Skin epidermis (tissue), 12 donors: ENCODE data around the gene DSG4.

Experiments
- H3K27ac ChIP-seq, 21 experiments: fragments of 200-600 bp; sonication (generic) in 11 of 21; one replicate each; pipeline ENCODE4 v1.5.0; 2020; ENCODE audit warnings: mild to moderate bottlenecking in 3 of 21, inconsistent platforms in 2 of 21, moderate library complexity in 2 of 21
- H3K4me3 ChIP-seq, 7 experiments: fragments of 200-600 bp; sonication (generic) in 2 of 7; one replicate each; pipeline ENCODE4 v1.5.0; 2020; ENCODE audit warnings: inconsistent platforms in 2 of 7, mild to moderate bottlenecking in 2 of 7, moderate library complexity in 1 of 7

Gene DSG4

DNA sequence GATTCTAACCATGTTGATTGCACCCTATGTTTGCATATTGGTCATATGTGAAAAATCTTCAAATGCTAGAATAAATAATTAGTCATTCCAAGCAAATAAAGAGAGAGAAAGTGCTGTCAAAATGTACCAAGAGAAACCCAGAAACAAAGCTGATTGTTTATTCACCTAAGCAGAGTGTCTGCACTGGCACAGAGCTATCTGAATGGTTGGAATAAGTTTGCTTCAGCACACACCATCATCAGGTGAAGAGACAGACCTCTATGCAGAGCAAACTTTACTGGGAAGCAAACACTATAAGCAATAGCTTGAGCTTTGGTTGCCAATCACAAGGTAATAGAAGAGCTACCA is 25.4 kb downstream of the DSG4 start:
- H3K27ac ChIP-seq, result no peak overlapping the region
- H3K4me3 ChIP-seq, result no peak overlapping the region

DNA sequence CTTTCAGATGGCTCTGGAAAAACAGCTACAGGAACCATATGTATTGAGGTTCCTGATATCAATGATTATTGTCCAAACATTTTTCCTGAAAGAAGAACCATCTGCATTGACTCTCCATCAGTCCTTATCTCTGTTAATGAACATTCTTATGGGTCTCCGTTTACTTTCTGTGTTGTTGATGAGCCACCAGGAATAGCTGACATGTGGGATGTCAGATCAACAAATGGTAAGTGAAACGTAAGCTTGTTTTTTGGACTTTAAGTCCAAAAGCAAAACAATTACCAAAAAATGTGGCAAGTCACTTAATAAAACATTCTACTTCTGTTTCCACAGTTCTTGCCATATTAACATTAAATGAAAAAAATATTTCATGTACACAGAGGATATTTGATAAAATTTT is 26.8 kb downstream of the DSG4 start:
- no peak overlapping the region for H3K4me3 ChIP-seq
- H3K27ac ChIP-seq, result no peak overlapping the region

DNA sequence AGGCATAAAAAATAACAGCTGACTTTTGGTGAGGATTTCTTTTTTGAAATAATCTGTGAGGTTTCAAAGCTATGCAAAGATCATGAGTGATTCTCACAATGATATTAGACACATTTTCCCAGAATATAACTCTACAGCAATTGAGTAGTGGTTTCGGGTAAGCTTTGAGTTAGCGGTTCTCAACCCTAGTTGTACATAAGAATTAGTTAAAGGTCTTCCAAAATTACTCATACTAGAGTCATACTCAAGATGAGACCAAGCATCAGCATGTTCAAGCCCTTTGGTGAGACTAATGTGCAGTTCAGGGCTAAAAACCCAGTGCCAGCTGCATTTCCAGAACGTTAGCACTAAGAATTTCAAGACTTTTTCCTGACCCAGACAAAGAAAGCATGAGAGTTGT is 31.1 kb downstream of the DSG4 start:
- H3K27ac ChIP-seq, result no peak overlapping the region

DNA sequence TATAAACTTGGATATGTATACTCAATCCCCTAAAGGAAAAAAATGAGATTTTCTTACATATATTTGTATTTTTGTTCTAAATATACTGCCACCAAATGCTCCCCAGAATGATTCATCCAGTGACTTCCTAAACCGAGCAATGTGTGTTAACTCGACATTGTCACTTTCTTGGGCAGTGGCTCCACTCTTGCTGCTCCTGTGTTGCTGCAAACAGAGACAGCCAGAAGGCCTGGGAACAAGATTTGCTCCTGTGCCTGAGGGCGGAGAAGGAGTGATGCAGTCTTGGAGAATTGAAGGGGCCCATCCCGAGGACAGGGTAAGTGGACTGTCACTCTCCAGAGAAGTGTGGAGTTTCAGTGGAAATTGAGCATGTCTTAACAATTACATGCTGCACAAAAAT is 32.7 kb downstream of the DSG4 start:
- no peak overlapping the region for H3K27ac ChIP-seq
- no peak overlapping the region for H3K4me3 ChIP-seq

More for the DNA sequence above, 31.1 kb downstream of the DSG4 start:
- no peak overlapping the region for H3K4me3 ChIP-seq

DNA sequence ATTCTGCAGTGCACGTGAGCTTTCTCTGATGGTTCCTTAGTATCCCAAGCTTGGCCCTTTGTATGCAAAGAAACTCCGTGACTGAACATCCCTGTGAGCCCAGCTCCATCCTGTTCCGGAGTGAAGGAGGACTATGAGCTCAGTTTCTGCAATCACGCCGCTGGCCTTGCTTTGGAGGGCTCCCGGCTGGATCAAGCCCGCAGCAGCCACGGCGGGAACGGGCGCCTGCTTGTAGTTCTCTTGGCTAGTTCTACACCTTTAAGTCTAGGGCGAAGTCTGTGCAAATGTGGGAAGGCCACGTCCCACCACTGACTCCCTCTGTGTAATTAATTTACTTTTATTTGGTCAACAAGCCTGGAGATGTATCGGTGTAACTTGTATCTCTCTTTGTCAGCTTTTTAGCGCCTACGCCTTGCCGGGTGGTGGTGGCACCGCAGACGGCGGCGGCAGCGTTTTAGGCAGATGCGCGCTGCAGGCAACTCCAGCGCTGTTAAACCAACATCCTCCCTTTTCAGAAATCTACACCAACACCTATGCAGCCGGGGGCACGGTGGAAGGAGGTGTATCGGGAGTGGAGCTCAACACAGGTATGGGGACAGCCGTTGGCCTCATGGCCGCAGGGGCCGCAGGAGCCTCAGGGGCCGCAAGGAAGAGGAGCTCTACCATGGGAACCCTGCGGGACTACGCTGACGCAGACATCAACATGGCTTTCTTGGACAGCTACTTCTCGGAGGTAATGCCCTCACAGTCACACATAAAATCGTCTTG is 34.3 kb downstream of the DSG4 start:
- no peak overlapping the region for H3K27ac ChIP-seq
- no peak overlapping the region for H3K4me3 ChIP-seq

DNA sequence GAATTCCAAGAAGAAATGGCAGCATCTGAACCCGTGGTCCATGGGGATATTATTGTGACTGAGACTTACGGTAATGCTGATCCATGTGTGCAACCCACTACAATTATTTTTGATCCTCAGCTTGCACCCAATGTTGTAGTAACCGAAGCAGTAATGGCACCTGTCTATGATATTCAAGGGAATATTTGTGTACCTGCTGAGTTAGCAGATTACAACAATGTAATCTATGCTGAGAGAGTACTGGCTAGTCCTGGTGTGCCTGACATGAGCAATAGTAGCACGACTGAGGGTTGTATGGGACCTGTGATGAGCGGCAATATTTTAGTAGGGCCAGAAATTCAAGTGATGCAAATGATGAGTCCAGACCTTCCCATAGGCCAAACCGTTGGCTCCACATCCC is 36.6 kb downstream of the DSG4 start:
- H3K27ac ChIP-seq, result no peak overlapping the region
- no peak overlapping the region for H3K4me3 ChIP-seq

DNA sequence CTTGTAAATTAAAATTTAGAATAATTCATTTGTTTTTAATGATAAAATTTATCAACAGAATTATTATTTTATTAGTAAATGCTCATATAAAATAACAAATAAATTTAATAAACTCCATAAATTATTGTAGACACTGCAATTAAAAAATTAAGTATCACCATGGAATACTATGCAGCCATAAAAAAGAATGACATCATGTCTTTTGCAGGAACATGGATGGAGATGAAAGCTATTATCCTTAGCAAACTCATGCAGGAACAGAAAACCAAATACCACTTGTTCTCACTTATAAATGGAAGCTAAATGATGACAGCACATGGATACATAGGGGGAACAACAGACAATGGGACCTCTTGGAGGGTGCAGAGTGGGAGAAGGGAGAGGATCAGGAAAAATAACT is 41.3 kb downstream of the DSG4 start:
- Histone ChIP-seq H3K4me3 (no peak overlapping the region), H3K27ac (no peak overlapping the region)

DNA sequence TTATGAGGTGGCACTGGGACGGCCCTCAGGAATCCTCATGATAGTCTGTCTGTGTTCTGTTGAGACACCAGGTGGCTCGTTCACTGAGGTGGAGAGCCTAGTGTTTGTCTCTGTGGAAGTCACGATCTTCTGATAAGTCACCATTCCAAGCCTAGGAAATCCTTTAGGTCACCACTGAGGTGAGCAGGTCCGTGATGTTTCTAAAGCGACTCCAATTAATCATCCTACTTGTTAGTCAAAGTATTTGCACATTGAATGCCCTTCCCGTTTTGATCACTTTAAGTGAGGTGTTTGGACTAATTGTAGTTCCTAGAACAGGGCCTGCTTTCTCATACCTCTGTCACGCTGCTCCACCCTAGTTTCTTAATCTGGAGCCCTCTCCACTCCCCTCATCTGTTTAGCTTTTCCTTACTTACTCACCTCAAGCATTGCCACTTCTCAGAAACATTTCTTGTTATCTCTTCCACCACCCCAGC is 42.9 kb downstream of the DSG4 start:
- Histone ChIP-seq H3K27ac (peak overlapping the region in 9 of 21 experiments; percentile 8 to 63 (median 50)), H3K4me3 (no peak overlapping the region)

DNA sequence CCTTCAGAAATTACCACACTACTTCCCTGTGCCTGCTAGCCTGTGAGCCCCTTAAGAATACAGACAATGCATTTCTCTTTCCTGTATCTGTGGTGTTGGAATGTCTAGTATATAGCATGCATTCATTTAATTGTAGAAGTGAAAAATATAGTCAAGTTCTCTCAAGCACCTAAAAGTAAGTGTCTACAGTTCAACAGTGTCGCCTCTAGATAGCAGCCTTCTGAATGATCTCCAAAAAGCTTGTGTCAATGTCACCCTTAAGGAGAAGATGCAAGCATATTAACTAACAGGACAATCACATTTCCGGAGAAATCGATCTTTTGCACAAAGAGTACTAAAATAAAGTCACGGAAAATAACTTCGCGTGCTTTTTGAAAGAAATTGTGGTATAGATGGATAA is 43.5 kb downstream of the DSG4 start:
- H3K4me3 ChIP-seq, result no peak overlapping the region

DNA sequence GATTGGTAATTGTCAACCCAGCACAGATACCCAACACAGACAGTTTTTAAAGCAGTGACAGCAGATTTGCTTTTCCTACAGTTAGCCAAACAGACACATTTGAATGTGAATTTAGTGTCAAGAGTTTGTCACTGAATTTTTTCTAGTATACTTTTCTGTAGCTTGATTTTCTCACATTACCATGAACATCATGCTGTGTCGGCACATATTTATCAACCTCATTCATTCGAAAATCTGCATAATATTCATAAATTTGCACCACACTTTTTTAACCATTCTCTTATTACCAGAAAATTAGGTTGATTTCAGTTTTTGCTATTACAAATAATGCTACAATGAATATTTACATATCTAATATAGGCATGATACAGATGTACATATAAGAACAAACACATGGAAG is 43.9 kb downstream of the DSG4 start:
- peak overlapping the region in 3 of 21 experiments; percentile 27 to 52 (median 34) for H3K27ac ChIP-seq

More for the DNA sequence above, 43.5 kb downstream of the DSG4 start:
- peak overlapping the region in 9 of 21 experiments; percentile 2 to 59 (median 31) for H3K27ac ChIP-seq

DNA sequence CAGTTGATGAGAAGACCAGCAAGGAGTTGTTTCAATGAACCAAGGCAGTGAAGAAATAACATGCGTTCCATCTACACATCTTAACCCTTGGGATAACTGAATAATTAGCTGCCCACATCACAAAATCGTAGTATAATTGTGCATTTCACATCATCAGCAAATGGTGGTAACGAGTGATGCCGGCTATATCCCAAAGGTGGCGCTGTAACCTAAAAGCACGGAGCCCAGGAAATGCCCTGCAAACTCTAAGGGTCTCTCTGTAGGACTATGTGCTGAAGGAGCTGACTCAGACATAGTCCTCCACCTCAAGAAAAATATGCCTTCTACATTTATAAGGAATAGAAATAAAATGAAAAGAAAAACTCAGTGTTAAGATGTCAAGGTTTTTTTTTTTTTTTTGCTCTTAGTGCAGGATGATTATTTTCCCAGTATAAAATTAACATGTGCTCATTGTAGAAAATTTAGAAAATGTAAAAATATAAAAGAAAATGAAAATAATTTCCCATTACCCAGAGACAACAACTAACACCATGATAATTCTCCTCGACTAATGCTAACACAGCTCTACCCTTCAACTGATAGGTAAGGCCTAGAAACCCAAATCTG is 47.9 kb downstream of the DSG4 start:
- Histone ChIP-seq H3K4me3 (no peak overlapping the region), H3K27ac (peak overlapping the region in 1 of 21 experiments; percentile 31)

More for the DNA sequence above, 43.9 kb downstream of the DSG4 start:
- no peak overlapping the region for H3K4me3 ChIP-seq

DNA sequence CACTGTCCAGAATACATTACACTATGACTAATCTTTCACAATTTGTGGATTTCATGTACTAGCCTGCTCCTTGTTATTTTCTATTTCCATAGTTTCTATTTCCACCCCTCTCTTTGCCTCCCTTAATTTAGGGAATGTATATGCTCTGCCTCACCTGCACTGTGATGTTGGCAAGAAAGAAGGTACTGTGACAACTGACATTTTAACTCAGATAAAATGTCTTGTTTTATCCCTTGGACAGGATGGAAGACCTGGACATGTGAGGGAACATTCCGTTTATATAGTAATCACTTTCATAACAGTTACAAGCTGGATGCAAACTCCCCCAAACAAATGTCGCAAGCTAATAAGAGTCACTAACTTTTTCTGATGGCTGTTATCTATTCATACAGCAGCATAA is 49.4 kb downstream of the DSG4 start:
- H3K4me3 ChIP-seq, result no peak overlapping the region
- peak overlapping the region in 9 of 21 experiments; percentile 30 to 65 (median 51) for H3K27ac ChIP-seq

DNA sequence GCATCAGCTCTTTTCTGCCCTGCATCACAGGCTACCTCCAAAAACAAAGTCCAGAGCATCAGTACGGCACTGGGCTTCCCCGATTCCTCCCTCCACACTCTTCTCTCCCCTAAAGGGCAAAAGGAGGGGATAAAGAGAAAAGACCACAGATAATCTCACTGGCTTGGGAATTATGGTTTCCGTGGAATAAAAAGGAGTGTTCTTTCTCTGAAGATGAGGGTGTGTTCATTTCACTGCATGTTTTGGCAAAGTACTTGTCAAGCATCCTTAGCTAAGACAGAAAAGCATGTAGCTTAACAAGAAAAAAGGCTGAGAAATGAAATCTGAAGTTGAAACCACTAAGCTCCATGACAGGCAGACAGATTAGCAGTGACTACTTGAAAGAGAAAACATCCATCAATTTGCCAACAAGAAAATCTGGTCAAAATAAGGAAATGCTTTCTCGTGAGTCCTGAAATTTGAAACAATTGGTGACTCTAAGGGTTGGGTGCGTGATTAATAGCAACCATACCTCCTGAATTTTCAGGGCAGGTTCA is 50.4 kb downstream of the DSG4 start:
- H3K4me3 ChIP-seq, result no peak overlapping the region
- H3K27ac ChIP-seq, result peak overlapping the region in 11 of 21 experiments; percentile 1 to 65 (median 47)

DNA sequence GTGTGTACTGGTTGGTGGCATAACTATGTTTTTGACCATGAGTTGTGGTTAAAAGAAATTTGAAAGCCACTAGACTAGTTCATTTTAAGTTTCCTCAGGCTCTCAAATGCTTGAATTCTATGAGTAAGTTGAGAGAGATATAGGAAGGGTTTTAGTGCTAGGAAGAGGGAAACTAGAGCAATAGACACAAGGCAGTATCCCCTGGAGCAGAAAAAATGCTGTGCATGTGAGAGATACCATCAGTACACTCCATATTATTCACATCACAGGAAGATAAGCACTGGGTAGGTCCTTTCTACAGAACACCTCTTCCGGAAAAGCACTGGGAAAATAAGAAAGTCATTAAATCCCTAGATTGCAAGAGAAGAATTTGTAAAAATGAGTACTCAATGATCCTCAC is 51.6 kb downstream of the DSG4 start:
- Histone ChIP-seq H3K27ac (peak overlapping the region in 3 of 21 experiments; percentile 51 to 67 (median 60)), H3K4me3 (no peak overlapping the region)

DNA sequence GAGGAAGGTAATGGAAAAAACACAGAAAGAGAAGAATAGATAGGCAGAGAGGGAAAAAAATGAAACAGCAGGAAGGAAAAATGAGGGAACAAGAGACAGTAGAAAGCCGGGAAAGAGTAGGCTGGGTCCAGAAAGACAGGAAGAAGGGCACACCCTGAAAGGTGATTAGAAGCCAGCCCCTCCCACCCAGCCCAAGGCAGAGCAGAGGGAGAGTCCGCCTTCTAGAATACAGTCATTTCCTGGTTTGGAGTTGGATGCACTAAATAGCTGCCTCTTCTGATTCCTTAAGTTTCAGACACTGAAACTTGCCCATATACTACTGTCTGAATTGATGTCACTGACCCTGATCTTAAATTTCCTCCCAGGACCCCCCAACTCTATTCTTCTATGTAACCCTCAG is 53.0 kb downstream of the DSG4 start:
- Histone ChIP-seq H3K4me3 (no peak overlapping the region), H3K27ac (peak overlapping the region in 8 of 21 experiments; percentile 18 to 67 (median 55))

DNA sequence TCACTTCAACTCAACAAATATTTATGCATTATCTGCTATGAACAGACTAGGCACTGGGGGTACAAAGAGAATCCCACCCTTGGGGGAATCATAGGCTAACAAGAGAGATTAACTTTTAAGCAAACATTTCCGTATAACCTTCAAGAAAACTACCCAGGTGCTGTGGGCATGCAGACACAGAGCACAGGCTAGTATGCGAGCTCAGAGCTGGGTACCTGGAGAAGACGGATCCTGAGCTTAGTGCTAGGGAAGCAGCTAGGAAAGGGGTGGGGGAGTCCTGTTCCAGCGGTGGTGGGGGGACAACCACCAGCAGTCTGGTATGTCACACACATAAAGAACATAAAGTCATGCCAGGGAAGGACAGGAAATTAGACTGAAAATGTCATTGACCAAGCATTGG is 53.5 kb downstream of the DSG4 start:
- Histone ChIP-seq H3K27ac (peak overlapping the region in 9 of 21 experiments; percentile 2 to 67 (median 53)), H3K4me3 (no peak overlapping the region)

DNA sequence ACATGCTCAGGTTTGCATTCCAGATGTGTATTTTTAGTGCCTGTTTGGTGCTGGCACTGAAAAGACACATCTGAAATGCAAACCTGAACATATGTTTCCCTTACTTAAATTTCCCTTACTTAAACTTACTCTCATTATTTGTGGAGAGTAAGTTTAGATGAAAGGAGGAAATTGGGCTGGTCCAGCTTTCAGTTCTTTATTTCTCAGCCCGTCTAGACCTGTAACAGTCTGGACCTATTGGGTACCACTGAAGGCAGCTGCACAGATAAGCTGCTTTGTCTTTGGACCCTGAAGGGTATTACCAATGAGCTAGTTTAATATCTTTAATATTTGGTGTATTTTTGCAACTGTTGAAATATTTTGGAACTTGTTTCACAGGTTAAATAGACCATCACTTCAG is 54.0 kb downstream of the DSG4 start:
- H3K4me3 ChIP-seq, result no peak overlapping the region
- H3K27ac ChIP-seq, result peak overlapping the region in 5 of 21 experiments; percentile 2 to 67 (median 45)

DNA sequence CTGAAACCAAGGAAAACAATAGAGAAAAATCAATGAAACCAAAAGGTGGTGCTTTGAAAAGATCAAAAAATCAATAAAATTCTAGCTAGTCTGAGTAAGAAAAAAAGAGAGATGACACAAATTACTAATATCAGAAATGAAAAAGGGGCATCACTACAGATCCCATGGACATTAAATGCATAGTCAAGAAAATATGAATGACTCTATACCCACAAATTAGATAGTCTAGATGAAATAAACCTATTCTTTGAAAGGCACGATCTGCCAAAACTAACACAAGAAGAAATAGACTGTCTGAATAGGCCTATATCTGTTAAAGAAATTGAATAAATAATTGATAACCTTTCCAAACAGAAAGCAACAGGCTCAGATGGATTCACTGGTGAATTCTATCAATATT is 55.7 kb downstream of the DSG4 start:
- no peak overlapping the region for H3K27ac ChIP-seq
- H3K4me3 ChIP-seq, result no peak overlapping the region

DNA sequence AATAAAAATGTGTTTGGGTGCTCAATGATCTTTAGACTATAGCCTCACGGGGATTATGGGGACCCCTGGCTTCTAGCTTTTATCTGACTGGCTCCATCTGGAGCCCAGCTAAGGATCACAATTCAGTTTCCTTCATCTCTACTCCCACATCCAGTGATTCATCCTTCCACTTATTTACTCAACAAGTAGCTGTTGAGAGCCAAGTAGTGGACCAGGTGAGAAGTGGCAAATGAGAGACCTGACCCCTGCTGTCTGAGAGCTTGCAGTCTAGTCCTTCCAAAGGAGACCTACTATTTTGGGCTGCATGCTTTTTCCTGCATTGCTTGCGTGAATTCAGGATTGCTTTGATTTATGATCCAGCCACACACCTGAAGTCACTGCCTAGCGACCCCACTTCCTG is 60.2 kb downstream of the DSG4 start:
- no peak overlapping the region for H3K4me3 ChIP-seq
- H3K27ac ChIP-seq, result no peak overlapping the region

DNA sequence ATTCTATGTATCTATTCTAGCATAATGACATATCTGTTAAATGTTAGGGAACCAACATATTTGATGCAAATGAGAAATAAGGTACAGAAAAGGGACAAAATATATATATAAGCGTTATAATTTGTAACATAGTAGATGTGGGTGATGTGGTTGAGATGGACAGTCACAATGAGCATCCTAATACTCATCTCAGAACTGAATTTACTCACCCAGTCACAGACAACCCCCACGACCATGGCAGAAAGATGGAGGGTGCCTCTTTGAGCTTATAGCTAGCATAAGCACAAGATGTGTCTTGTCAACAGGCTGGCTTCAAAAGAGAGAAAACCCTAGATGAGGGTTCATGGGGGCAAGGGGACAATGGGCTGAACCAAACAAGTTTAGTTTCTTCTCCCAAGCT is 61.8 kb downstream of the DSG4 start:
- Histone ChIP-seq H3K4me3 (no peak overlapping the region), H3K27ac (no peak overlapping the region)

DNA sequence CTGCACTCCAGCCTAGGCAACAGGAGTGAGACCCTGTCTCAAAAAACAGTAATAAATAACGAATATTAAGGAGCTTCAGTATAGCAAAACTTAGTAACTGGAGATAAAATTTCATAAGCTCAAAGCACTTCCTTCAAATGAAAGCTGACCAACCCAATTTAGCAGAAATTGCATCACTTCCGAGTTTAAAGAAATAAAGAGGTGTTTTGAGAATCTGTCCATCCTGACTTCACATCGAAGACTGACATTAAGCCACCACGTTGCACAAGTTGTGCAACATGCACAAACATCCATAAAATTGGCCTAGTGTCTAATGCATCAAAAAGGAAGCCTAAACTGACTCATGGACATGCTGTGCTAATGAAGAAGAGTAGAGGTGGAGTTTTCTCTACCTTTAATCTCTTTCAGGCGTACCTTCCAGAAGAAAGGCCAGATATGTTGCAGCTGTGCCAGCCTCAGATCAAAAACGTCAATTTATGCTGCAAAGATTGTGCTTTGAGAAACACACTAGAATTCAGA is 63.3 kb downstream of the DSG4 start:
- H3K27ac ChIP-seq, result peak overlapping the region in 3 of 21 experiments; percentile 39 to 86 (median 40)

More for the DNA sequence above, 63.3 kb downstream of the DSG4 start:
- H3K4me3 ChIP-seq, result no peak overlapping the region
